ENCODE measurements around the gene MYO3B. TPM values are rescaled to one million over a fixed set of nuclear protein-coding genes. Genes with fewer than 3 reads are reported as not detected.
"Not testable (repeated sequence)": the region's sequence is repeated elsewhere in the genome, so short reads cannot be mapped to it uniquely, and the experiment has no call there.

The MYO3B gene
- total RNA-seq, 2 experiments from 2014 or later: 0.04 to 0.05 TPM

DNA sequence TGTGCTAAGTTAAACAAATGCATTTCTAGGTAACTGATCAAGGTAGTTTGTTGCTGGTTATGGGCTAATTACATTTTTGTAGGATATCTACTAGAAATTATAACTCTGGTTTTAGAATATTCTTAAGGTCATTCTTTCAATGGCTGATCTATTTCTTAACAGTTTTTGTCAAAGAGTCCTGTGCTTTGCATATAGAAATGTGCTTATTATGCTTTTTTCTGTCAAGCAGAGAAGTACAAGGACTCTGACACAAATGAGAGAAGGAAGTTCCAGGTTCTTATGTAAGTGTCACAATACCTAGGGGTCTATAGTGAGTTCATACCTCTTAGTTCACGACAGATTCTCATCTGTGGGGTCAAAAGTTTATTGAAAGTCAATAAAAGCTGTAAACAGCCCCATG is 88.4 kb downstream of the MYO3B start:
- Mint-ChIP-seq H3K27ac (no peak overlapping the region), H3K9me3 (peaks cover 3% of the 10 kb centered on the region), H3K36me3 (ENCODE audit: low read depth) (no peaks in the 10 kb centered on the region), H3K4me3 (no peak overlapping the region), H3K4me1 (no peaks in the 10 kb centered on the region), H3K27me3 (peaks cover 21% of the 10 kb centered on the region)
- DNase-seq: no peak
- CTCF ChIA-PET: no interaction called here
- POLR2A ChIA-PET: no interaction called here

DNA sequence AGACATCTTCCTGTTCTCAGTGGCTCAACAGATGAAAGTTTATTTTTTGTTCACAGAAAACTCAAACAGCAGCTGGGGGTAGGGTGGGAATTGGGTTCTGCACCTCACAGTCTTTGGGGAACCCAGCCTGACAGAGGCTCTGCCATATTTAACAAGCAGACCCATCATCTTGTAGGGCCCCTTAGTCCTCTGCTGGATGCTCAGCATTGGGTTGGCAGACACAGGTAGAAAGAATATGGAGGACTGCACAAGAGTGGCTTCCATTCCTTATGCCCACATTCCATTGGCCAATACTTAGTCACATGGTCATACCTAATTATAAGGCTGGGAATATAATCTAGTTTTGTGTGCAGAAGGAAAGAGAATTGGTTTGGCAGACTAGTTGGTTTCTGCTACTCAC is 89.1 kb downstream of the MYO3B start:
- Mint-ChIP-seq H3K4me1 (no peaks in the 10 kb centered on the region), H3K27ac (no peak overlapping the region), H3K9me3 (peaks cover 3% of the 10 kb centered on the region), H3K36me3 (ENCODE audit: low read depth) (no peaks in the 10 kb centered on the region), H3K4me3 (no peak overlapping the region), H3K27me3 (peaks cover 21% of the 10 kb centered on the region)
- POLR2A ChIA-PET: no interaction called here
- no peak for DNase-seq
- CTCF ChIA-PET: no interaction called here

DNA sequence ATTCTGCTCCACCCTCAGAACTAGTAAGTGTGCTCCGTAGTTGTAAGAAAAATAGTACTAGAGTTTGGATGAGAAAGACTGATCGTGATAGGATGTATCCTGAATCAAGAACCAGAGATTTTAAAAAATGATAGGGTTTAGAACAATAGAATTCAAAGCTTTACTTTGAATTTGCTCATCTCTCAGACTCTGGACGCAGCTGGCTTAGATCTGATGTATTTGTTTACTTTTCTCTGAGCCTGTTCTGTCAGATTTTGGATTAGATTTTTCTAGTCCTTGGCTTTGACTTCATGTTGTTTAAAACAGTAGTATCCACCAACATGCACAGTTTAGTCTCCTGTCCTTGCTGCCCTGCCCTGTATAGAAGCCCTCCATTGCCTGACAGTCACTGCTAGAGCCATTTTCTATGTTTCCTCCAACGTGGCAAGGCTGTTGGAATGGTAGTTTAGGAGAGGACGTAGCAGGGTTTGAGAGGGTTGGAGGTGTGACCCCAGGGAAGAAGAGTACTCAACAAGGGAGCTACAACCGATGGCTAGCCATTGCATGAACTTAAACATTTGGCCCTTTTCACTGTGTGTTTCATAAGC is 92.4 kb downstream of the MYO3B start:
- Mint-ChIP-seq H3K4me3 (no peak overlapping the region), H3K9me3 (no peaks in the 10 kb centered on the region), H3K27ac (no peak overlapping the region), H3K4me1 (no peaks in the 10 kb centered on the region), H3K36me3 (ENCODE audit: low read depth) (no peaks in the 10 kb centered on the region), H3K27me3 (peaks cover 26% of the 10 kb centered on the region)
- CTCF ChIA-PET: interaction anchor here (0.6 kb wide), 2 partner anchors 327 to 454 kb away, joined by 3 read pairs; no protein-coding TSS in a partner anchor
- no peak for DNase-seq
- POLR2A ChIA-PET: no interaction called here

DNA sequence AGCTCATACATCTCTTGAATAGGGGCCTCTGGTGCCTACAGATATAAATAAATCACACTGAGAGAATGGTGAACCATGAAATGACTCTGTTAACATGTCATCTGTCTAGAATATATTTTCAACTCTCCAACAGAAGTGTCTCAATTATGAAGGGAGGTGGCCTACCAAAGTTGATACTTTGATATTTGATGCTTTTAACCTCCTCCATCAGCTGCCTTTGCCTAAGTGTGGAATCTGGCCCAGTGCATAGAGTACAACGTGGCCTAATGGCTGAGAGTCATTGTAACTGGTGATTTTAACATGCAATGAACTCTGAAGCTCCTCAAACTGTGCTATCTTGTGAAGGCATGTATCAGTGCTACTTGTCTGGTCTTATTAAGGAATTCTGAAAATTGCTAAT is 93.4 kb downstream of the MYO3B start:
- Mint-ChIP-seq H3K27ac (no peak overlapping the region), H3K4me1 (no peaks in the 10 kb centered on the region), H3K4me3 (no peak overlapping the region), H3K27me3 (peaks cover 25% of the 10 kb centered on the region), H3K9me3 (no peaks in the 10 kb centered on the region), H3K36me3 (ENCODE audit: low read depth) (no peaks in the 10 kb centered on the region)
- ChIA-PET CTCF (interaction anchor here (0.6 kb wide), 3 partner anchors 11 to 603 kb away, joined by 3 to 6 read pairs (median 5); no protein-coding TSS in a partner anchor), POLR2A (no interaction called here)
- no peak for DNase-seq

DNA sequence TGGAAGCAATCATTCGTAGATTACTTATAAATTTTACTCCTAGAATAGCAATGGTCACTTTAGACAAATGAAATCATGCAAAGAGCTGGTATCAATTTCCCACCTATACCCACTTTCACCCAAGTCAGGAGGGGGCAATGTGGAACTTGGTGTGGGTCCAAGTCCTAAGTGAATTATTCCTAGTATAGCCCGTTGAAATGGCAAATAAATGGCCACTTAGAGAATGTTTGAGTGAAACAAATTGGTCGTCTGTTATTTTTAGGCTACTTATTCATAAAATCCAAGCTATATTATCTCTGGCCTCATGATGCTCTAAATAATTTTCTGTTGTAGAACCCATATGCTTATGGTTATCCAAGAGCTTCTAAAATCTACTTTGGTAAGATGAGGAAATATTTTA is 98.1 kb downstream of the MYO3B start:
- Mint-ChIP-seq H3K4me1 (no peaks in the 10 kb centered on the region), H3K27ac (no peak overlapping the region), H3K27me3 (peaks cover 28% of the 10 kb centered on the region), H3K36me3 (ENCODE audit: low read depth) (no peaks in the 10 kb centered on the region), H3K9me3 (no peaks in the 10 kb centered on the region), H3K4me3 (no peak overlapping the region)
- DNase-seq: no peak
- ChIA-PET POLR2A (no interaction called here), CTCF (no interaction called here)

DNA sequence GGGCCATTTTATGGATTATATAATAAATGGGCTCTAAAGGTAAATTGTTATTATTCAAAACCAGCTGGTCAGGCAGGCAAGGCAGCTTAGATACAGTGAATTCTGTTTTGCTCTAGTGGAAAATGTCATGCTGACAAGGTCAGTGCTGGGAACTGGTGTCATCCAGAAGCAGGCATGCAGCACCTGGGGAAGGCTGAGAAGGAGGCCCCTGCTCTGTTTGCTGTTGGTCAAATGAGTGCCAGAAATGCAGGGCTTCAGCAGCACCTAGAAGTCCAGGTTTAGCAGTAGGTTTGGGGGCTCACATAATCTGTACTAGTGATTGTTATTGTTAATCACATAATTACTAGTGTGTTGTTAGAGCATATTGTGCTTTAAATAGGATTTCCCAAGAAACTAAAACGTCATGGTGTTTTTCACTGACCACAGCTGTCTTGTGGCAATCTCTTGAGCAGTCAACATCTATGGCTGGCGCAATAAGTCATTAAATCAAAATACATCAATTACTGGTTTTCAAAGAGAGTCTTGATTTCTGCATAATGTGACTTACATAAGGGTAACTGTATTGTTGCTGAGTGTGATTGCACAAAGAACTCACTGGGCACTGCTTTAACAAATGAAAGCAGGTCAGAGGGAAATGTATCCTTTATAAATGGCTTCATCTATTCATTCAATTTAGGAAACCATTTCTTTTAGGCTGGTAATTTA is 99.1 kb downstream of the MYO3B start:
- POLR2A ChIA-PET: no interaction called here
- Mint-ChIP-seq H3K27me3 (peaks cover 38% of the 10 kb centered on the region), H3K4me3 (no peak overlapping the region)

DNA sequence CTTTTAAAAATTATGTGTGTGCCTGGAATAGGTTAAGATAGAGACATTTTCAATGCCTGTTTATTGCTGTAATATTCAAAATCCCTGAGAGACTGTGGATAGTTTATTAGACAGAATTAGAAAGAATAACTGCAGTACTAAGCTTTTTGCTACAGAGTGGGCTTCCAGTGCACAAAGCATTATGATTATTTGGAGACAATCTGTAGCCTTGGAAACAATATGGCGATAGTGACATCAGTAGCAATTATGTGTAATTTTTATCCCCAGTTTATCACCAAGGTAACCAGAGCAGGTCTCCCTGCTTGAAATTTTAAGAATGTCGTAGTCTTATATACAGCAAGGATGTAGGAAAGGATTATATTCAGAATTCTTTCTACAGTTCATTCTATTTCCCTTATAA is 100.0 kb downstream of the MYO3B start:
- Mint-ChIP-seq H3K4me3 (no peak overlapping the region), H3K9me3 (no peaks in the 10 kb centered on the region), H3K36me3 (ENCODE audit: low read depth) (no peaks in the 10 kb centered on the region), H3K4me1 (no peaks in the 10 kb centered on the region), H3K27me3 (peaks cover 39% of the 10 kb centered on the region), H3K27ac (no peak overlapping the region)
- ChIA-PET CTCF (interaction anchor here (0.6 kb wide), 1 partner anchor 372 kb away, joined by 4 read pairs; no protein-coding TSS in a partner anchor), POLR2A (no interaction called here)
- no peak for DNase-seq

More for the DNA sequence above, 99.1 kb downstream of the MYO3B start:
- no peak for DNase-seq
- CTCF ChIA-PET: no interaction called here
- Mint-ChIP-seq H3K9me3 (no peaks in the 10 kb centered on the region), H3K4me1 (no peaks in the 10 kb centered on the region), H3K27ac (no peak overlapping the region), H3K36me3 (ENCODE audit: low read depth) (no peaks in the 10 kb centered on the region)

DNA sequence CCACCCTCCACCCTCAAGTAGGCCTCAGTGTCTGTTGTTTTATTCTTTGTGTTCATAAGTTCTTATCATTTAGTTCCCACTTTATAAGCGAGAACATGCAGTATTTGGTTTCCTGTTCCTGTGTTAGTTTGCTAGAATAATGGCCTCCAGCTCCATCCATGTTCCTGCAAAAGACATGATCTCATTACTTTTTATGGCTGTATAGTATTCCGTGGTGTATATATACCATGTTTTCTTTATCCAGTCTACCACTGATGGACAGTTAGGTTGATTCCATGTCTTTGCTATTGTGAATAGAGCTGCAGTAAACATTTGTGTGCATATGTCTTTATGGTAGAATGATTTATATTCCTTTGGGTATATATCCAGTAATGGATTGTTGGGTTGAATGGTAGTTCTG is 101.7 kb downstream of the MYO3B start:
- DNase-seq; H3K36me3 Mint-ChIP-seq (ENCODE audit: low read depth); H3K27ac Mint-ChIP-seq; H3K9me3 Mint-ChIP-seq; H3K4me1 Mint-ChIP-seq; H3K4me3 Mint-ChIP-seq; POLR2A ChIA-PET: not testable (repeated sequence)
- CTCF ChIA-PET: interaction anchor here (0.8 kb wide), 1 partner anchor 506 kb away, joined by 5 read pairs; no protein-coding TSS in a partner anchor
- peaks cover 46% of the 10 kb centered on the region for H3K27me3 Mint-ChIP-seq

DNA sequence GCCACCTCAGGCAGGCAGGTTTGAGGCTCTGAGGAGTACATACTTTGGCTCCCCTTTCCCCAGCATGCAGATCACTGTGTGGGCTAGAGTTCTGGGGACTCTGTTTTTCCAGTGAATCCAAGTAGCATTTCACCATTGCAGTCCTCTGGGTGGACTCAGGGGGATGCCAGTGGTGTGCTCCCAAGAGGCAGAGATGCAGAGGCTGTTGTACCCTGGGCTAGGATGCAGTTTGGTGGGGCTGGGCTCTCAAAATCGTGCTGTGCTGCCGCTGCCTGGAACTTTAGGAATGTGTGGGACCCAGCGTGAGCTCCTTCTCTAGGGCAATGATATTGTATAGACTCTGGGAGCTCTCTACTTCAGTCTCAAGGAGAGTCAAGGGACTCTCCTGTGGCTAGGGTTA is 104.9 kb downstream of the MYO3B start:
- Mint-ChIP-seq H3K4me1 (no peaks in the 10 kb centered on the region), H3K27me3 (peaks cover 49% of the 10 kb centered on the region), H3K27ac (no peak overlapping the region), H3K36me3 (ENCODE audit: low read depth) (no peaks in the 10 kb centered on the region), H3K9me3 (no peaks in the 10 kb centered on the region), H3K4me3 (no peak overlapping the region)
- POLR2A ChIA-PET: no interaction called here
- DNase-seq: no peak
- CTCF ChIA-PET: no interaction called here

DNA sequence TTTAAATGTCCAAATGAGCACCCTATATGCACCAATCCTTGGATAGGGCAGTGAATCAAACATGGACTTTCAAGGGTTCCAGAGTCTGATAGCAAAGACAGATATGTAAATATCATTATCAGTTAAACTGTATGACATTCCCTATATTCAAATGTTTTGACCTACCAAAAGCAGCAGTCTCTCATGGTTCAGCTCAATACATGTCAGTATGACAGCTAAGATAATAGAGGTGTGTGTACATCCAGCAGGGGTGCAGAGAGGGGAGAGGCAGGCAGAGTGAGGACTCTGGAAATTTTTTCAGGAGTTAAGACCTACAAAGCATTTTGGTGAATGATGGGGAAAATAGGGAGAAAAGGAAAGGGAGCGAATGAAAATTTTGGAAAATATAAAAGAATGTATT is 106.3 kb downstream of the MYO3B start:
- CTCF ChIA-PET: no interaction called here
- Mint-ChIP-seq H3K27me3 (peaks cover 49% of the 10 kb centered on the region), H3K27ac (no peak overlapping the region), H3K4me3 (no peak overlapping the region), H3K36me3 (ENCODE audit: low read depth) (no peaks in the 10 kb centered on the region), H3K4me1 (no peaks in the 10 kb centered on the region), H3K9me3 (no peaks in the 10 kb centered on the region)
- DNase-seq: no peak
- POLR2A ChIA-PET: no interaction called here

DNA sequence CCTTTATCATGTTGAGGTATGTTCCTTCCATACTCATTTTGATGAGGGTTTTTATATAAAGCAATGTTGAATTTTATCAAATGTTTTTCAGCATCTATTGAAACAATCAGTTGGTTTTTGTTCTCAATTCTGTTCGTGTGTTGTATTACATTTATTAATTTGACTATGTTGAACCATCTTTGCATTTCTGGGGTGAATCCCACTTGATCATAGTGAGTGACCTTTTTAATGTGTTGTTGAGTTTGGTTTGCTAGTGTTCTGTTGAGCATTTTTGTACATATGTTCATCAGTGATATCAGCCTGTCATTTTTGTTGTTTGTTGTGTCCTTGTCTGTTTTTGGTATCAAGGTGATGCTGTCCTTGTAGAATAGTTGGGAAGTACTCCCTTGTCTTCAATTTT is 110.9 kb downstream of the MYO3B start:
- H3K4me1 Mint-ChIP-seq: no peaks in the 10 kb centered on the region
- ChIA-PET CTCF (no interaction called here), POLR2A (no interaction called here)
- H3K4me3 Mint-ChIP-seq: no peak overlapping the region
- H3K27me3 Mint-ChIP-seq: peaks cover 52% of the 10 kb centered on the region
- H3K27ac Mint-ChIP-seq: no peak overlapping the region
- peaks cover 3% of the 10 kb centered on the region for H3K36me3 Mint-ChIP-seq (ENCODE audit: low read depth)
- DNase-seq: no peak
- H3K9me3 Mint-ChIP-seq: peaks cover 2% of the 10 kb centered on the region

DNA sequence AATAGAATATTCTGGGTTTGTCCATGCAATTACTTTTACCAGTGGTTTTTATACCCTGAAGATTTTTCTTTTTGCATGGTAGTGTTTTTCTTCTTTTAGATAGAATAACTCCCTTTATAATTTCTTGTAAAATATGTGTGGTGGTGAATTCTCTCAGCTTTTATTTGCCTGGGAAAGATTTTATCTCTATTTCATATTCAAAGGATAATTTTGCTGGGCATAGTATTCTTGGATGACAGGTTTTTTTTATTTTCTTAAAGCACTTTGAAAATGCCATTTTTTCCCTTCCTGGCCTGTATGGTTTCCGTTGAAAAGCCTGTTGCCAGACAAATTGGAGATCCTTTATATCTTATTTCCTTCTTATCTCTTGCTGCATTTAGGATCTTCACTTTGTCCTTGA is 113.5 kb downstream of the MYO3B start:
- Mint-ChIP-seq H3K4me1 (no peaks in the 10 kb centered on the region), H3K27me3 (peaks cover 58% of the 10 kb centered on the region), H3K27ac (no peak overlapping the region), H3K9me3 (peaks cover 8% of the 10 kb centered on the region), H3K36me3 (ENCODE audit: low read depth) (peaks cover 3% of the 10 kb centered on the region), H3K4me3 (no peak overlapping the region)
- no peak for DNase-seq
- ChIA-PET CTCF (interaction anchor here (0.7 kb wide), 1 partner anchor 129 kb away, joined by 3 read pairs; no protein-coding TSS in a partner anchor), POLR2A (no interaction called here)

DNA sequence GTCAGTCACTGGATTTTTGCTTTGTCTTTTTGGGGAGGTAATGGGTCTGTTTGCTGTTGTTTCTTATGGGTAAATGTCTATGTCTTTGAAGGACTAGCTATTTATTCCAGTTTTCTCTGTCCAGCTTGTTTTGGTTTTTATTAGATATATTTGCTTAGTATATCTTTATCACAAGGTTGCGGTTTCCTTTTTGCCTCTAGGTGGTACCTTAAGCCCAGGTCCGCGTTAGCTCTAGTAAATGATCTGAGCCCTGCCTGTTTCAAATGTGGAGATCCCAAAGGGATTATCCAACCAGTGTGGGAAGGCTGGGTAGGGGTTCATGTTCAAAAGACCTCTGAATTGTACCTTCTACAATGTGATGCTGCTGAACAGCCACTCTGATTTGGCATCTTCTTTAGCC is 114.5 kb downstream of the MYO3B start:
- H3K9me3 Mint-ChIP-seq: peaks cover 8% of the 10 kb centered on the region
- H3K36me3 Mint-ChIP-seq (ENCODE audit: low read depth): peaks cover 3% of the 10 kb centered on the region
- ChIA-PET CTCF (interaction anchor here (0.7 kb wide), 1 partner anchor 130 kb away, joined by 3 read pairs; no protein-coding TSS in a partner anchor), POLR2A (no interaction called here)
- H3K27me3 Mint-ChIP-seq: peaks cover 55% of the 10 kb centered on the region
- H3K27ac Mint-ChIP-seq: no peak overlapping the region
- H3K4me1 Mint-ChIP-seq: no peaks in the 10 kb centered on the region
- no peak for DNase-seq
- H3K4me3 Mint-ChIP-seq: no peak overlapping the region

DNA sequence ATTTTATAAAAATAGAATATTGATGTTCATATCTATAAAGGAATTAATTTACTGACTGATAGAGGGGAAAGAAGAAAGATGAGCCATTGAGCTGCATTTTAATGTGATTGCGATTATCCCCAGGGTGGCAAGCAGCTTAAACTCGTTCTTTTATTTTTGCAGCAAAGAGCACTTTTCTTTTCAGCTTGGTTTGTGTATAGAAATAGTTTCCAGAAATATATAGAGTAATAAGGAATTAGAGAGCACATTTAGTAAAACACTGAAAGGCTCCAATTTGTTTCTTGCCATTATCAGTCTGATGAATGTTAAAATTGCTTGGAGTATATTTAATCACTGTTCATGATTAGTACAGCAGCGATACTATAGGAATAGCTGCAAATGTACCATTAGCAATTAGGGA is 119.5 kb downstream of the MYO3B start:
- Mint-ChIP-seq H3K27ac (no peak overlapping the region), H3K9me3 (peaks cover 6% of the 10 kb centered on the region), H3K4me1 (peaks cover 2% of the 10 kb centered on the region), H3K27me3 (peaks cover 24% of the 10 kb centered on the region), H3K4me3 (no peak overlapping the region), H3K36me3 (ENCODE audit: low read depth) (no peaks in the 10 kb centered on the region)
- CTCF ChIA-PET: interaction anchor here (1.5 kb wide), 1 partner anchor 12 kb away, joined by 3 read pairs; no protein-coding TSS in a partner anchor
- DNase-seq: no peak
- POLR2A ChIA-PET: no interaction called here
